Embryonic facial prominence (tissue), 1 donor: Measurements from ENCODE around the gene TNFRSF21.
"Not testable (repeated sequence)": the region's sequence is repeated elsewhere in the genome, so short reads cannot be mapped to it uniquely, and the experiment has no call there.

Experiments
- DNase-seq: peaks from one replicate; pipeline ENCODE4 v3.0.0-alpha.2; 2016; ENCODE audit errors: extremely low spot score

Gene TNFRSF21

GRCh38 chr6:47252633-47253032 is 57.1 kb downstream of the TNFRSF21 start:
- no peak for DNase-seq

- no peak for DNase-seq
Measured at GRCh38 chr6:47251396-47251795, 58.3 kb downstream of the TNFRSF21 start.

GRCh38 chr6:47250302-47250701 is 59.4 kb downstream of the TNFRSF21 start:
- DNase-seq, result no peak

DNA sequence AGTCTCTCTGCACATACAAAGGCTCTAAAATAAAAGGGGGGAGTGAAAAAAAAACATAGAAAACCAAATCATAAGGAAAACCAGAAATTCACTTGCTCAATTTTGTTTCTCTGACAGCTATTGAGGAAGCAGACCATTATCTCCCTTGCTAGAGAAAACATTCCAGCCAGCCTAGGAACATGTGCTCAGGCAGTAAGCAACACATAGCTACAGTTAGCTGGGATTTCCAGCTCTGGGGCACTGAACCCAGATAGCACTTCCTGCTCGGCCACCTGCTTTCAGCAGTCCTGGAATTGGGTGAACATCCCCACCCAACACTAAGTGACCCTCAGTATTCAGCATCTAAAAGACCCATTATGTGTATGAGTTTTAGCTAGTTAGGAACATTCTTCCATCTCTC is 61.3 kb downstream of the TNFRSF21 start:
- no peak for DNase-seq

DNA sequence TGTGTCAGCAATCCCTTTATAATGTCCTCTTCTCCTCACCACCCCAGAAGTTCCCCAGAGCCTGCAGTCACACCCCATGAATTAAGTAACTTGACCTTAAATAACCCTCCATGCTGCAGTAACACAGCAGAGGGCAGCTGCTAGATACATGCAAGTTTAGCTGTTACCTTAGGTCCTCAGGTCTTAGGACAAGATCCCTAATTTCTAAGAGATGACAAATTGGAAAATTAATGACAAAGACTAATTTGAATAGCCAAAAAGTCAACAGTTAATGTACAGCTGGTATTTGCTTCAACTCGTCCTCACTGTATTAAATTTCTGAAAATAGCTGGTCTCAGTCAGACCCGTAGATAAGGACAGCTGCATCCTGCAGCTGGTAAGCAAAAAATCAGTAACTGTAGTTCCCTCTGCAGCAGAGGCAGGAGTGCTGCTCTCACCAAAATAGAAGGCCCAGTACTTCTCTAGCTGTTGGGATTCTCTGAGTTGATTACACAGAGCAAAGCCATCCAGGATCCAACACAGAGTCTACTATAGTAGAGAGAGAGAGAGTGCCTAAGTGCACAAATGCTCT is 62.4 kb downstream of the TNFRSF21 start:
- no peak for DNase-seq

GRCh38 chr6:47246551-47246950 is 63.2 kb downstream of the TNFRSF21 start:
- no peak for DNase-seq

DNA sequence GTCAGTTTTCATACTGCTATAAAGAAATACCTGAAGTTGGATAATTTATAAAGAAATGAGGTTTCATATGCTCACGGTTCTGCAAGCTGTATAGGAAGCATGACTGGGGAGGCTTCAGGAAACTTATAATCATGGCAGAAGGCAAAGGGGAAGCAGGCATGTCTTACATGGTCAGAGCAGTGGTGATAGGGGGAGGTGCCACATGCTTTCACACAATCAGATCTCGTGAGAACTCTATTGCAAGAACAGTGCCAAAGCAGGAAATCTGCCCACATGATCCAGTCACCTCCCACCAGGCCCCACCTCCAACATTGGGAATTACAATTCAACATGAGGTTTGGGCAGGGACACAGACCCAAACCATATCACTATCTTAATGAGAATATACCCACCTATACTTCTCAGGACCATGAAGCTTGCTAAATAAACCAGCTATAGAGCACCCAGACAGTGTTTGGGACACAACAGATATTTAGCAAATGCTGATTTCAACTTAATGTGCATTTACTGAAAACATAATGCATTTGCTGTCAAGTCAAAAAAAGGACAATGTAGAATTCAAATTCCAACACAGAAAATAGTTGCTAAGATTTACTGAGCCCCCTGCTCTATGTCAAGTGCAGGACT is 63.8 kb downstream of the TNFRSF21 start:
- no peak for DNase-seq

GRCh38 chr6:47242483-47243386 is 67.0 kb downstream of the TNFRSF21 start:
- no peak for DNase-seq

GRCh38 chr6:47241742-47242482 is 67.8 kb downstream of the TNFRSF21 start:
- DNase-seq, result no peak

DNA sequence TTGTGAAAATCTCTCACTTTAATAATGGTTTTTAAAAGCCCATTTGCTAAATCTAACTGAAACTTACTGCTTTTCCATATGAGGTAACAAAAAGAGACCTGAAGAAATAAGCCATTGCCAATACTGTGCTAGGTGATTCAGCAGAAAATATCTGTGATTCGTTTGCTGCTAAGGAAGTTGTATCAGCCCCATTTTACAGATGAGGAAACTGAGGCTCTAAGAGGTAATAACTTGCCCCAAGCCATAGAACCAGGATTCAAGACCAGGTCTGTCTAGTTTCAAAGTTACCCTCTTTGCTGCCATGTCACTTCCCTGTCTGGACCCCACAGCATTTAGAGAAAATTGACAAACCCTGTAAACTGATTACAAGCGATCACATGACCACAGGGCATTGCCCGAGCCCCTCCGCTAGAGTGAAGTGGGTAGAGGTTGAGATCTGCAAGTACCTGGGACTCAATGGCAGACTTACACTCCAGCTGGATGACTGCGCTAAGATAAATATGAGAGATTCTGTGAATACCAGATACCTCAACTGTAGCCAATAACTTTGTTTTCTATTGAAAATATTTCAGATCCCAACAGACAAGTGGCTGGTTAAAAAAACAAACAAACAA is 69.3 kb downstream of the TNFRSF21 start:
- no peak for DNase-seq

- DNase-seq, result no peak
Measured at GRCh38 chr6:47239546-47239945, 70.2 kb downstream of the TNFRSF21 start.

GRCh38 chr6:47238456-47238995 is 71.2 kb downstream of the TNFRSF21 start:
- DNase-seq, result no peak

DNA sequence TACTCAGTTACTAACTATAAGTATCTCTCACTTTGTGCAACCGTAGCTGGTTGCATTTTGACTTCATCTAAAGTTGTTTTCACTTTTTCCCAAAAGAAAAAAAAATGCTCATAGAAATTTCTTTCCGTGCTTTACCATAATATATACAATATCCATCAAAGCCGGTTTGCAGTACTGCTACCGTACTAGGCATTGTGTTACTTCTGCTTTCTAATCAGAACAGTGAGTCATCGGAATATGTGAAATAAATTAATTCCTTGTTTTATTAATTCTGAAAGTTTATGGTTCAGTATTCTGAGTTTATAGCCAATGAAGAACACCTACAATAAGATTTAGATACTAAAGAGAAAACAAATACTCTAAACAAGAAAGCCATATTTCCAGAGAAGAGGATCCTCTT is 72.5 kb downstream of the TNFRSF21 start:
- no peak for DNase-seq

DNA sequence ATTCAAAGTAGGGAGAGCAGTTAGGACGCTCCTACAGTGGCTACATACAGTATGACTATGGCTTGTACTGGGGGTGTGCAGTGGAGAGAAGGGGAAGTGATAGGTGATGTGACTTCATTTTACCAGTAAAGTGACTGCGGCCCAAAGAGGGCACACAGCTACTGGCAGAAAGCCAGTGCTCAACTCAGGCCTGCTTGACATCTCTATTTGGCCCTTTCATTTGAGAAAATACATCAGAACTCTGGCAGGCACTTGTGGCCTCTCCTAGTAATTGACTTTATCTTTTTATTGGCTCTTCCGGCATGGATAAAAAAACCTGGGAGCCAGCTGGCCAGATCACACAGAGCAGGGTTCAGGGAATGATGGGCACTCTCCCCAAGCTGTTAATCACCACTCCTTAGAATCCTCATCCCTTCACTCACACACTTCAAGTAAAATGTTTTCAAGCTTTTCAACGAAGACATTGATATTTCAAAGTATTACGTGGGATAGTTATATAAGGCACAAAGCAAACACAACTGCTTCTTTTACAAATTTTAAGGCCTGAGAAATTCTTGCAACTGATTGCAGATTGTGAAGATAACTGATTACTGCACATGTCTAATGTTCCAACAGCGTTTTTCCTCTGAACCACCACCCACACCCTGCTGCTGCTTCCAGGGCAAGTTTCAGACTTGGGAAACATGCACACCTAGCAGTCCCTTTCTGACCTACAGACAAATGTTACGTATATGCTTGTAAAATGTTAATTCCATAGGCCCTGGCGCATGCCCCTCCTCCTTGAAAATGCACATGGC is 73.5 kb downstream of the TNFRSF21 start:
- no peak for DNase-seq

DNA sequence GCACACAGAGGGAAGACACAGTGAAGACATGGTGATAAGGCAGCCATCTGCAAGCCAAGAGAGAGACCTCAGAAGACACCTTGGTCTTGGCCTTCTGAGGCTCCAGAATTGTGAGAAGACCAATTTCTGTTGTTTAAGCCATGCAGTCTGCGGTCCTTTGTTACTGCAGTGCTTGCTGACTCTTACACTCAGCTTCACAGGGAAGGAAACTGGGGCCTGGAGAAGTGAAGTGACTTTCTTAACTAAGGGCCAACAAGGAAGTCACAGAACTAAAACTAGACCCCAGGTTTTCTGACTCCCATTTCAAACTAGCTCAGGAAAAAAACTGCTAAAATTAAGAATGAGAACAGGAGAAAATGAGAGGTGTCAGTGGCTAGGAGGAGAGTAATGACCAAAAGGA is 74.3 kb downstream of the TNFRSF21 start:
- DNase-seq, result no peak

- DNase-seq, result no peak
Measured at GRCh38 chr6:47234266-47234933, 75.3 kb downstream of the TNFRSF21 start.

GRCh38 chr6:47231151-47231550 is 78.6 kb downstream of the TNFRSF21 start:
- no peak for DNase-seq

DNA sequence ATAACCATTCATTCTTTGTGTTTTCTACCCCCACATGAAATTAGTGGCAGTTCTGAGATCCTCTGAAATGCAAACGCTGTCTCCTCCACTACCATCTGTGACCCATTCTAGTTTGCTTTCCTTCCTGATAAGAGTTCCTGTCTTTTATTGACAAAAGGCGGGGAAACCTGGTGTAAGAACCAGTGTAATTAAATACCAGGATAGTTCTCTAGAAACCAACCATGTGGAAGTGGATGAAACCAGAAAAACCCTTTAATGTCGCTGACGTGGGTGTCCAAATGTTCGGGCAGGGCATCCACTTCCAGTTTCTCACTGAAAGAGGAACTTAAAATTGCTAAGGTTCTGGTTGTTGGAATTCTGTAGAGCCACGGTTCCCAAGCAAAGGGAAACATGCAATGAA is 79.1 kb downstream of the TNFRSF21 start:
- DNase-seq, result no peak

GRCh38 chr6:47229255-47229654 is 80.5 kb downstream of the TNFRSF21 start:
- DNase-seq, result no peak

DNA sequence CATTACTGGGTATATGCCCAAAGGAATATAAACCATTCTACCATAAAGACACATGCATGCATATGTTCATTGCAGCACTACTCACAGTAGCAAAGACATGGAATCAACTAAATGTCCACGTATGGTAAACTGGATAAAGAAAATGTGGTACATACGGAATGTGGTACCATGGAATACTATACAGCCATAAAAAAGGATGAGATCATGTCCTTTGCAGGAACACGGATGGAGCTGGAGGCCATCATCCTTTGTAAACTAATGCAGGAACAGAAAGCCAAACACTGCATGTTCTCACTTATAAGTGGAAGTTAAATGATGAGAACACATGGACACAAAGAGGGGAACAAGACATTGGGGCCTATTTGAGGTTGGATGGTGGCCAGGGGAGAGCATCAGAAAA is 81.6 kb downstream of the TNFRSF21 start:
- DNase-seq, result not testable (repeated sequence)
